ENCODE data around the gene VTA1. TPM values are rescaled to one million over a fixed set of nuclear protein-coding genes. Genes with fewer than 3 reads are reported as not detected.

VTA1 gene
- total and polyA plus RNA-seq, 4 donors = 17.3 to 33.2 (median 28.3) TPM

- TF ChIP-seq REST (IDR thresholded peaks at IDR 0.05) (no peak), RAD21 (IDR thresholded peaks at IDR 0.05) (no peak)
These were observed 29.7 kb upstream of the VTA1 start (continued) for GRCh38 chr6:142117366-142117765.

- no peak for DNase-seq (ENCODE audit: low spot score)
- Histone ChIP-seq H3K36me3 (ENCODE audit: control insufficient read depth in 4 of 4, insufficient read depth in 3 of 4, low read depth in 1 of 4, low read length in 3 of 4) (no peaks in the 10 kb centered on the region), H3K9me3 (ENCODE audit: control insufficient read depth in 4 of 4, low read length in 3 of 4) (no peaks in the 10 kb centered on the region), H3K27me3 (ENCODE audit: control insufficient read depth in 4 of 4, insufficient read depth in 4 of 4, low read length in 3 of 4) (no peaks in the 10 kb centered on the region), H3K9ac (ENCODE audit: low read depth in 1 of 2, low read length in 2 of 2) (no peak overlapping the region), H3K4me1 (ENCODE audit: control insufficient read depth in 4 of 4, insufficient read depth in 4 of 4, low read length in 3 of 4) (no peaks in the 10 kb centered on the region), H3K27ac (ENCODE audit: low read depth in 1 of 2, low read length in 2 of 2) (no peak overlapping the region), H3K4me3 (ENCODE audit: low read depth in 1 of 3, low read length in 3 of 3) (no peak overlapping the region)
- 62% methylated on average over 3 of the region's 3 CpGs for WGBS
- TF ChIP-seq ATF3 (IDR thresholded peaks at IDR 0.05) (no peak), ZBTB33 (IDR thresholded peaks at IDR 0.05) (no peak), REST (IDR thresholded peaks at IDR 0.05) (no peak), FOXA1 (IDR thresholded peaks at IDR 0.05) (no peak), YY1 (IDR thresholded peaks at IDR 0.05) (no peak), HNF4A (conservative IDR thresholded peaks at IDR 0.05) (no peak), HNF4G (IDR thresholded peaks at IDR 0.05) (no peak), TAF1 (conservative IDR thresholded peaks at IDR 0.05) (no peak), MAX (IDR thresholded peaks at IDR 0.05) (no peak), SP1 (IDR thresholded peaks at IDR 0.05) (no peak), FOXA2 (IDR thresholded peaks at IDR 0.05) (no peak), JUND (IDR thresholded peaks at IDR 0.05) (no peak), EGR1 (IDR thresholded peaks at IDR 0.05; ENCODE audit: low read depth in 2 of 2) (no peak), NR2F2 (IDR thresholded peaks at IDR 0.05) (no peak), CTCF (IDR thresholded peaks at IDR 0.05; ENCODE audit: low read depth, low read length, missing input control) (no peak), RXRA (IDR thresholded peaks at IDR 0.05) (no peak), RAD21 (IDR thresholded peaks at IDR 0.05) (no peak), GABPA (IDR thresholded peaks at IDR 0.05 in 1 of 2, conservative IDR thresholded peaks at IDR 0.05 in 1 of 2) (no peak)
These were observed 28.7 kb upstream of the VTA1 start for GRCh38 chr6:142118328-142118727.
